H7 (cell line): ENCODE results near the gene STK38L. TPM values are rescaled to one million over a fixed set of nuclear protein-coding genes. Genes with fewer than 3 reads are reported as not detected.

Experiments
- DNase-seq: peaks from one replicate; pipeline ENCODE4 v3.0.0; 2012
- H3K27me3 ChIP-seq: 2 replicates; pipeline ENCODE4 v1.6.0; 2011; ENCODE audit warnings: mild to moderate bottlenecking, low read length; ENCODE audit not compliant: control insufficient read depth, insufficient read depth
- H3K36me3 ChIP-seq: replicated peaks from 2 replicates; pipeline ENCODE4 v1.5.1; 2011; ENCODE audit warnings: low read length; ENCODE audit not compliant: control insufficient read depth, insufficient read depth
- H3K4me3 ChIP-seq: 2 replicates; pipeline ENCODE4 v1.5.1; 2011; ENCODE audit warnings: low read depth, mild to moderate bottlenecking, control low read depth, low read length, moderate library complexity; ENCODE audit not compliant: insufficient read depth
- total RNA-seq: library from RNA; depleted of rRNA; stranded (reverse); fragments of >200 nt; shearing (Covaris generic); gene quantifications from 2 replicates; pipeline ENCODE4 v1.2.3, GENCODE V29; 2014

Gene STK38L
- total RNA-seq, 1 experiment from 2014 or later, result 20.5 TPM

DNA sequence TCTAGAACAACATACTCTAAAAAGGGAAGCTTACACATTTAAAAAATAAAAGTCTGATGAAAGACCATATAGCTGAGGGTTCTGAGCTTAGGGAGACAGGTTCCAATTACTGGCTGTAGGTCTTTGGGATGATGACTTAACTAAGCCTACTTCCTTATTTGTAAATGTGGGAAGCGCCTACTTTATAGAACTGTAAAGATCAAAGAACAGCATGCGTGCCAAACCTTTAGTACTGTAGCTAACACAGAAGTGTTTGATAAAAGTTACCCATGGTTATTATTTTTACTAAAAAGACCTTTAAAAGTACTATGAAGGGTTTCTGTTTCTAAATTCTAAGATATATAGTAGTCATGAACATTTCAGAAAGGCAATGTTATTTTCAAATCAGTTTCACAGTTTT, 35.7 kb downstream of the STK38L start:
- no peak for DNase-seq
- Histone ChIP-seq H3K36me3 (no peaks in the 10 kb centered on the region), H3K27me3 (no peaks in the 10 kb centered on the region), H3K4me3 (no peak overlapping the region)

DNA sequence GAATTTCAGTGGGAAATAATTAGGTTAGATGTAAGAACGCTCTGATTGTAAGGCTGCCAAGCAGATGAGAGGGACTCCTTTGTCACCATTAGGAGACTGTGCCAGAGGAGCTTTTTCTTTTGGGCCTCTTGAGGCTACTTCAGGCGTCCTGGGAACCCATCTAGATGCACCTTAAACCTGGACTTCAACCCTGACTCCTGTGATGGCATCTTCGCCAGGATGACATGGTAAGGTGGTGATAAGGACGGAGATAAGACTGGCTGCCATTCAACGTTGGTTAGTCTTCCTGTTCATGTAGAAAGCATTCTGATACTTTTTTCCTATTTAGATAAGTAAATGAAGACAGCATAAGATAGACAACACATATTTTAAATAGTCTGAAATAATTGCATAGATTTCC, 36.3 kb downstream of the STK38L start:
- Histone ChIP-seq H3K4me3 (no peak overlapping the region), H3K36me3 (no peaks in the 10 kb centered on the region), H3K27me3 (no peaks in the 10 kb centered on the region)
- no peak for DNase-seq

DNA sequence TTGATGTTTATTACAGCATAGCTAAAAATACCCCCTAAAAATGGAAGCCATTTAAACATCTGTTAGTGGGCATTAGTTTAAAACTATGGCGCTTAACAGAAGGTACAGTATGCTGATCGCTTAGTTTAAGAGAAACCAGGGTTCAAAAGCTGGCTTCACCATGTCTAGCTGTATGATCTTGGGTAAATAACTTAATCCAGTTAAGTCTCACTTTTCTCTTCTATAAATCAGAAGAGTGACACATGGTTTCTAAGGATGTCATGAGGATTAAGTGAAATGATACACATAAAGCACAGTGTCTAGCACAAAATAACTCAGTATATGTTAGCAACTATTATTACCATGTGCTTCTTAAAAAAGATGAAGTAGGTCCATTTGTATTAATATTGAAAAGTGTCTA, 38.7 kb downstream of the STK38L start:
- no peak for DNase-seq

DNA sequence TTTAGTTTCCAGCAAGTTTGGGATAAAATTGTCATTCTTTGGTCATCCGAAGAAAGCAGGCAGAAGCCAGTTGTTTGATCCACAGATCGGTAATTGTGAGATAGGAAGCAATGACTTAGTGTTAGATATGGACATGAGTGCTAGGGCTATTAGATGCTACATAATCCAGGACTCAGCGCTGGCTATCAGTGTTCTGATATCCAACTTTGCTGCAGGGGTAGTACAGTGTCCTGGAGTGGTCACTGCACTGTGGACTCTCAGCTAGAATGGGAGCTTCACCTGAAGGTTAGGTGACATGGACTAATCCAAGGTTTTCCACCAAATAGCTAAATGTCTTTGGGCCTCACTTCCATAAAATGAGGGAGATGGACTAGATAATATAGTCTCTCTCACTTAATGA, 39.9 kb downstream of the STK38L start:
- Histone ChIP-seq H3K27me3 (no peaks in the 10 kb centered on the region), H3K4me3 (no peak overlapping the region), H3K36me3 (no peaks in the 10 kb centered on the region)
- no peak for DNase-seq

More for the DNA sequence above, 38.7 kb downstream of the STK38L start:
- no peaks in the 10 kb centered on the region for H3K36me3 ChIP-seq
- H3K4me3 ChIP-seq, result no peak overlapping the region
- no peaks in the 10 kb centered on the region for H3K27me3 ChIP-seq

DNA sequence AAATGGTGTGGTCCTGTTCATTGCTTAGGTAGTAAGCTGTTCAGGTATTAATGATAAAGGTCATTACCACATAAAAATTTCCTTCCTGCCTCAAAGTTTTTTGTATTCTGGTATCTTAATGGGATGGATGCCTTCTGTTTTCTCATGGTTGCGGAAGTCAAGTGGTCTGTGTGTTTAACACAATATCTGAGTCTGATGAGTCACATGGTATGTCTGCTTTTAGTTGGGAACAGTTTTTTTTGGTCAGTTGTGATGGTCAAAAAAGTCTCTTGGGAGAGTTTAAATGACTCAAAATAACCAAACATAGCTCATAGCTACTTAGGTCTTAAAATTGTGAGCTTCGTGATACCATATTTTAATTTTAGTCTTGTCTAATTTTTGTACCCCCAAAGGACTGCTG, 40.7 kb downstream of the STK38L start:
- DNase-seq, result no peak
- Histone ChIP-seq H3K4me3 (no peak overlapping the region), H3K36me3 (no peaks in the 10 kb centered on the region), H3K27me3 (no peaks in the 10 kb centered on the region)

DNA sequence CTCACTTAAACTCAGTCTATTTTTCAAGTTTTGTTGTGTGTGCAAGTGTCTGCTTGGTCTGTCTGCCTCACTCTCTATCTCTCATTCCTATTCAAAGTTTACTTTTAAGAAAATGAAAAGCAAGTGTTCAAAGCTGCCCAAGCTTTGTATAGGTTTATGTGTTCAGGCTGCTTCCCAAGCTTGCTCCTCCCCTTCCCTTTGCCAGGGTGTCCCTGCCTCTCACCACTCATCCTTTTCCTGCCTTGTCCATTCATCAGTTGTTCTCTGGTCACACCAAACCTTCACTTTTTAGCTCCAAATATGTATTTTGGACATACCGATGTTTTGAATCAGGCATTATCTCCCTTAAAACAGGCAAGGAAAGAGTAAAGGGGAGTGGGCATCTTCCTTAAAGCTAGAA, 41.3 kb downstream of the STK38L start:
- Histone ChIP-seq H3K27me3 (no peaks in the 10 kb centered on the region), H3K4me3 (no peak overlapping the region), H3K36me3 (no peaks in the 10 kb centered on the region)
- no peak for DNase-seq

DNA sequence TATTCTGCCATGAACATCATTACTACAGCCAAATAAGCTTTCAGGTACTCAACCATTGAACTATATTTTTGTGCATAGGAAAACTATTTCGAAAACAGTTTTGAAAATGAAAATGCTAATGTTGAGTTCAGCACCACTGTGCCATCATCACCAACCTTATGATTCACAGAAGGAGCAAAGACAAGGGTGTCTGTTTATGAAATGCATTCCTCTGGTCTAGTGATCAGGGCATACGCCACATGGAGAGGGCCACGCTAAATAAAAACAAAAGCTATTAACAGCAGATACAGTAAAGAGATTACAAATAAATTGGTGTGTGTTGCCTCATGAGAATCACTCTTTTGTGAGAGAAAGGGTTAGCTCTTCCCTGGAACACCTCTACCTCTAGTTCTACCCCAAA, 45.3 kb downstream of the STK38L start:
- H3K27me3 ChIP-seq, result no peaks in the 10 kb centered on the region

DNA sequence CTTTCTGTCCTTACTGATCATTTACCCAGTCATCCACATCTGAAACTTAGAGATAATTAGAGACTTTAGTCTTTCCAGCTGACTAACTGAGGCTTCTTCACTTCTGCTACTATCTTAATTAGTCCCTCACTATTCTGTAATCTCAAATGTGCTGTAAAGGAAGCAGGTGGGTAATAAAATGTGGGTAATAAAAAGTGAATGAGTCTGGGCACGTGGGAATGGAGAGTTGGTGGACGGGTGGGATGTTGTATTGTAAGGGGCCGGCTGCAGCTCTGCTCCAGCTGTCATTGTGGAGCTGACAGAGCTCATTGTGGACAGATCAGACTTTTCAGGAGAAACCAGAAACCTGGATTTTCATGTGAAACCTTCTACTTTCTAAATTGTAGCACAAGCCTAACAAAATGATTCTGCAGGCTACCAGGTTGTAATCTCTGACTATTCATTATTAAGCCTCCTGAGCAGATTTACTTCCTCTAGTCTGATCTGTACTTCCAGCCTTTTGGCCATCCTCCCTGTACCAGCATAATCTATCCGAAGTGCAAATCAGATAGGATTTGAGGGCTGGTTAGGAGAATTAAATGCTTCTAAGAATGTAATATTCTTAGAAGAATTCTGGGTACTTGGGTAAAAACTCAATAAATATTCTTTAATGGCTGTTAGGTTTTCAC, 46.5 kb downstream of the STK38L start:
- Histone ChIP-seq H3K36me3 (no peaks in the 10 kb centered on the region), H3K27me3 (no peaks in the 10 kb centered on the region), H3K4me3 (no peak overlapping the region)
- DNase-seq, result no peak

More for the DNA sequence above, 45.3 kb downstream of the STK38L start:
- Histone ChIP-seq H3K36me3 (no peaks in the 10 kb centered on the region), H3K4me3 (no peak overlapping the region)
- DNase-seq, result no peak

DNA sequence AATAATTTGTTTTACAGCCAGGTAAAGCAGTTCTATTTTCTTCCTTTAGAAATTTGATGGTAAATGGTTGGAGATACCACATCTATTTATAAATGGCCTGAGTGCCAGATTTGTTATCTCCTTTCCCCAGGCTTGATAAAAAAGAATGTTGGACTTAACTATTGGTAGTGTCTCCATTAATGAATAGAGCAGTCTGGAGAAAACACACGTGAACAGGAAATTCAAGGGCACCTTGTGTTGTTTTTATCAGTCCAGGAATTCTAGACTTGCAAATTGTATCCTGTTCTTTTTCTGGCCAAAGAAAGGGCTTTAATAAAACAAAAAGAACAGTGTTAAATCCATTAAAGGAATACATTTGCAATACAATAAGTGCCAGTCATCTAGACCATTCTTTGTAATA, 47.8 kb downstream of the STK38L start:
- no peak overlapping the region for H3K4me3 ChIP-seq
- H3K27me3 ChIP-seq, result no peaks in the 10 kb centered on the region
- no peak for DNase-seq
- H3K36me3 ChIP-seq, result no peaks in the 10 kb centered on the region

DNA sequence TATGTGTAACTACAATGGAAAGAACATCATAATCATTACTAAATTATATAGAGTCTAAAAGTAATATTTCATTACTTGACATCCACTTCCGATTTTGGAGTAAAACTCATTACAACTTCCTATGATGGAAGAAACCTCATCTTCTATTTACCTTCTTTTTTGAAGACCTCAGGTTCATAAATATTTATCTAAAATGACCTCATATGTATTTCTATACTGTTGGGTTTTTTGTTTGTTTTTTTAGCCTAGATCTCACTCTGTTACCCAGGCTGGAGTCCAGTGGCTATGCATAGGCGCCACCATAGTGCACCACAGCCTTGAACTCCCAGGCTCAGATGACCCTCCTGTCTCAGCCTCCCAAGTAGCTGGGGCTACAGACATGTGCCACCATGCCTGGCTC, 48.6 kb downstream of the STK38L start:
- no peak overlapping the region for H3K4me3 ChIP-seq

DNA sequence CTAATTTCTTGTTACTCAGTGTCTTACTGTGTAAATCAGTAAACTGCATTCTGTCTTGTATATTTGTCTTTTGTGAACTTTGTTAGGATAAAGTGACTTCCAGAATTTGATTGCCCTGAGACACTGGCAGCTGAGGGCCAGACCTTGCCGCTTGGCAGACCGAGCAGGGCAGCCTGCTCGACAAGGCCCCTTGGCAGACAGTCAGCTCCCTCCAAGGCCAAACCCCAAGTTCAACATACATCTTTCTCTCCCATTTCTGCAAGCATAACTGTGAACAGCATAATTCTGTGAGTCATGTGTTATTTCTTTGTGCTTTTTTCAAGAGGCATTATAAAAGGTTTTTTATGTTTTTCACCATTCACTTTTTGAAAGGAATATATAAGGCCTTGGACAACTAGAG, 49.4 kb downstream of the STK38L start:
- DNase-seq, result no peak
- Histone ChIP-seq H3K36me3 (0 out of 2 replicates have a peak, but pooled peaks cover 1% of the 10 kb centered on the region), H3K4me3 (no peak overlapping the region), H3K27me3 (no peaks in the 10 kb centered on the region)

More for the DNA sequence above, 48.6 kb downstream of the STK38L start:
- Histone ChIP-seq H3K36me3 (no peaks in the 10 kb centered on the region), H3K27me3 (no peaks in the 10 kb centered on the region)
- no peak for DNase-seq

DNA sequence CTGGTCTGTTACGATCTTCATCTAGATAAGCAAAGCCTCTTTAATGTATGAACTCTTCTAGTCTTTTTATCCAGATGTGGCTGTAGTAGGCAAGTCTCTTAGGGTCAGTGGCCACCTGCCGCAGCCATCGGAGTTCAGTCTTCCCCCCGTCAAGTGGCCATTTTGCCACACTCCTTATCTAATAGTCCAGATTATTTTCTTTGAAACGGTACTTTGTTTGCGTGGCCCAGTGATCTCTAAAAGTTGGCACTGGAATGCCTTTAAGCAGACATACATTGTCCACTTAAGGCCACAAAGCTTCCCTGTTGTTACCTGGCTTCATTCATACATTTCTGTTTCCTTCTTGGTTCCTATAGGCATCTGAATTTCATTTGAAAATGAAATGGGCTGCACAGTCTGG, 52.6 kb downstream of the STK38L start:
- H3K4me3 ChIP-seq, result no peak overlapping the region
- peaks cover 3% of the 10 kb centered on the region; the same call in 1 of the 2 replicates for H3K36me3 ChIP-seq
- no peak for DNase-seq
- H3K27me3 ChIP-seq, result no peaks in the 10 kb centered on the region

DNA sequence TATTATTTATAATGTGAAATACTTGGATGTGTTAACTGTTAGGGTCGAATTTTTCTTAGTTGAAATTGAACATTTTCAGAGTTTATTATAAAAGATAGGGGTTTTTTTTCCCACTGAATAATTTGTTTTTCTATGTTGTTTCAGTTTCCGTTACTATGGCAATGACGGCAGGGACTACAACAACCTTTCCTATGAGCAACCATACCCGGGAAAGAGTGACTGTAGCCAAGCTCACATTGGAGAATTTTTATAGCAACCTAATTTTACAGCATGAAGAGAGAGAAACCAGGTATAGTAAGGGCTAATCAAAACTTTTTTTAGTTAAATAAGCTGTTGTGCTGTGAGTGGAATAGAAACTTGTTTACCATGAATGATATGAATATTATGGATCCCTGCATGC, 53.5 kb downstream of the STK38L start:
- H3K36me3 ChIP-seq, result peaks cover 3% of the 10 kb centered on the region; the same call in 1 of the 2 replicates
- DNase-seq, result no peak
- H3K27me3 ChIP-seq, result no peaks in the 10 kb centered on the region
- no peak overlapping the region for H3K4me3 ChIP-seq

DNA sequence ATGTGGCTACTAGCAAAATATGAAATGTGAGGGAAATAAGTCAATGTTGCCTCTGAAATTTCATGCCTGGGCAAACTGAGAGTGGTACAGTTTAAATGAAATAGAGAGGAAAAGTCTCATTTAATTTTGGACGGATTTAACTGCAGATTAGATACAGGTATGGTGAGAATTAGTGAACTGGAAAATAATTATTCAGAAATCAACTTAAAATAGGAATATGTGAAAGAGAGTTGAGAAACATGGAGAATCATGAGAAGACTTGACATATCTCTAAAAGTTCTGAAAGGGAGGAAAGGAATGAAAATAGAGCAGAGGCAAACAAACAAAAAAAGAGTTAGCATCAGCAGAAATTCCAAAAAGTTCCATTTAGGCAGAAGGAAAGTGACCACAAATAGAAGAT, 55.0 kb downstream of the STK38L start:
- Histone ChIP-seq H3K4me3 (no peak overlapping the region), H3K27me3 (no peaks in the 10 kb centered on the region), H3K36me3 (peaks cover 5% of the 10 kb centered on the region)
- no peak for DNase-seq

DNA sequence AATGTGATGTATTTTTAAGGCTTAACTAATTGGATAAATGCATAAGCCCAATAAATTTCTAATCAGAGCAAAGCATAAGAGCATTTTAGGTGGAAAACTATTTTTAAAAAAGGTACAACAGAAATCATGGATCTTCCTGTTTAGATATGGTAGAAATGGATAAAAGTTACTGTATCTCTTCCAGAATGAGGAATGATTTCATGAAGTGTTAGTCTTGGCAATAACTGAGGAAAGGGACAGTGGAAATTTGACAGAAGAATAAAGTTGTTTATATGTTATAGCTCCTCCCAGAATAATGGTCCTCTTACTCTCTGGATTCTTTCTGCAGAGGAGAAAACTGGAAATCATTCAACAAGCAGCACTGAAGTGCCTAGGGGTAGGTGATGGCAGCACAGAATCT, 56.1 kb downstream of the STK38L start:
- DNase-seq, result no peak
- Histone ChIP-seq H3K4me3 (no peak overlapping the region), H3K36me3 (peaks cover 5% of the 10 kb centered on the region), H3K27me3 (no peaks in the 10 kb centered on the region)
